Measurements from ENCODE around the gene TRAPPC3.

The TRAPPC3 gene

DNA sequence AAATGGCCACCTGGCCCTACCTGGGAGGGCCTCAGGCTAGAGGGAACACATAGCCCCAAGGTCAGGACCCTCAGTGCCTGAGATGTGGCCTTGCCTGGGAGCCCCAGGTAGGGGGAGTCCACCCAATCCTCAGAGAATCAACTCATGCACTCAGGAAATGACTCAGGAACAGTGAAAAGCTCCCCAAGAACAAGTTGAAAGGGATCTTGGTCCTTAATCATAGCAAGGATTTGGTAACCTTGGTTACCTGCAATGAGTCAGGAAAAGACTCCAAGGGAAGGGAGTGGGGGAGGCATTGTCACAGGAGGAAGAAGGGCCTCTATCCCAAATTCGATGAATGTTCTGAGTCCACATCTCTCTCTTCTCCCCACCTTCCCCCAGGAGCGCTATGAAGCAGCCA lies 23.7 kb upstream of the TRAPPC3 start:
- no peak overlapping the region for H3K27ac ChIP-seq (ENCODE audit: low read depth, low read length)
- H3K79me2 ChIP-seq (ENCODE audit: control insufficient read depth, insufficient read depth, low read length, poor library complexity): peaks cover 3% of the 10 kb centered on the region
- no peak overlapping the region for H4K91ac ChIP-seq (ENCODE audit: low read depth, low read length)
- no peak overlapping the region for H3K4ac ChIP-seq (ENCODE audit: low read depth, low read length)
- no peaks in the 10 kb centered on the region for H3K79me1 ChIP-seq (ENCODE audit: low read length)
- no peak overlapping the region for H3K14ac ChIP-seq (ENCODE audit: low read length)
- peaks cover 0 to 6% of the 10 kb centered on the region in 2 experiments for H3K4me1 ChIP-seq (ENCODE audit: control insufficient read depth in 1 of 2, insufficient read depth in 2 of 2, low read length in 2 of 2)
- H2BK120ac ChIP-seq (ENCODE audit: insufficient read depth, low read length, poor library complexity): no peak overlapping the region
- H3K4me3 ChIP-seq (ENCODE audit: low read depth, low read length): no peak overlapping the region
- no peak overlapping the region for H3K9ac ChIP-seq (ENCODE audit: low read length)
- no peak overlapping the region for H4K8ac ChIP-seq (ENCODE audit: low read depth, low read length)
- H3K18ac ChIP-seq (ENCODE audit: low read length): no peak overlapping the region
- H2AK5ac ChIP-seq (ENCODE audit: low read length): no peak overlapping the region
- no peak overlapping the region for H3K23ac ChIP-seq (ENCODE audit: low read length)
- no peaks in the 10 kb centered on the region for H3K27me3 ChIP-seq (ENCODE audit: insufficient read depth, low read length)
- H2BK12ac ChIP-seq (ENCODE audit: low read length): no peak overlapping the region
- no peak overlapping the region for H4K12ac ChIP-seq (ENCODE audit: low read depth, low read length)
- H2BK5ac ChIP-seq (ENCODE audit: low read depth, low read length, poor library complexity): no peak overlapping the region
- WGBS (ENCODE audit: extremely low coverage, insufficient coverage, insufficient read length): no CpG with 5 or more reads among the region's 2 CpGs
- no peak for DNase-seq
- H2AFZ ChIP-seq (ENCODE audit: insufficient read depth, low read length, poor library complexity): no peak overlapping the region
- no peaks in the 10 kb centered on the region for H3K9me3 ChIP-seq (ENCODE audit: insufficient read depth, low read depth, low read length)
- peaks cover 74 to 85% of the 10 kb centered on the region in 2 experiments for H3K36me3 ChIP-seq (ENCODE audit: control insufficient read depth in 1 of 2, insufficient read depth in 2 of 2, low read length in 2 of 2)
- no peak overlapping the region for H3K4me2 ChIP-seq (ENCODE audit: low read length)

DNA sequence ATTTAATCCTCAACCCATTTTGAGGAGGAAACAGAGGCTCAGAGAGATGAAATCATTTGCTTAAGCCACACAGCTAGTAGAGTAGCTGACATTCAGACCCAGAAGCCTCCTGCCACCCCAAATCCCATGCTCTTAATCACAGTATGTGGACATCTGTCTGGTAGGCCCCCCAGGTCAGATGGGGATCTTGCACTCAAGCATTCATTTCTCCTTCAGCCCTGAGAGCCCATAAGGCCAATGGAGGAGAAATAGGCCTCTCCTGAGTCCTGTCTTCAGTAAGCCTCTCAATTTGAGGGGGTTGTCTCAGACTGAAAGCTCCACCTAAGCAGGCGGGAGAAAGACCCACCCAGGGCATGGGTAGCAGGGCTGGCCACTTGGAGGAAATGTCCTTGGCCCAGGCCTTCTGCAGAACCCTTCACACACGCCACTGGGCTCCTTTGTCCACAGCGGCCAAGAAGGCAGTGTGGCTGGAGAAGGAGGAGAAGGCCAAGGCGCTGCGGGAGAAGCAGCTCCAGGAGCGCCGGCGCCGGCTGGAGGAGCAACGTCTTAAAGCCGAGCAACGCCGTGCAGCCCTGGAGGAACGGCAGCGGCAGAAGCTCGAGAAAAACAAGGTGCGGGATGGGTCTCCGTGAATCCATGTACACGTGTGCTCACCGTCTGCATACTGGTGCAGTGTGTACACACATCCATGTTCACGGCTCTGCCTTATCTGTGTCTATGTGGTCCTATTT lies 22.9 kb upstream of the TRAPPC3 start:
- no peak overlapping the region for H4K12ac ChIP-seq (ENCODE audit: low read depth, low read length)
- no peak overlapping the region for H3K4me2 ChIP-seq (ENCODE audit: low read length)
- H3K27ac ChIP-seq (ENCODE audit: low read depth, low read length): no peak overlapping the region
- peak overlapping the region; percentile 12 for H3K18ac ChIP-seq (ENCODE audit: low read length)
- WGBS (ENCODE audit: extremely low coverage, insufficient coverage, insufficient read length): no CpG with 5 or more reads among the region's 21 CpGs
- no peak overlapping the region for H3K14ac ChIP-seq (ENCODE audit: low read length)
- no peak overlapping the region for H2AFZ ChIP-seq (ENCODE audit: insufficient read depth, low read length, poor library complexity)
- H4K91ac ChIP-seq (ENCODE audit: low read depth, low read length): no peak overlapping the region
- peaks cover 75 to 85% of the 10 kb centered on the region in 2 experiments for H3K36me3 ChIP-seq (ENCODE audit: control insufficient read depth in 1 of 2, insufficient read depth in 2 of 2, low read length in 2 of 2)
- H3K9me3 ChIP-seq (ENCODE audit: insufficient read depth, low read depth, low read length): no peaks in the 10 kb centered on the region
- H2BK120ac ChIP-seq (ENCODE audit: insufficient read depth, low read length, poor library complexity): no peak overlapping the region
- H3K9ac ChIP-seq (ENCODE audit: low read length): no peak overlapping the region
- H4K8ac ChIP-seq (ENCODE audit: low read depth, low read length): no peak overlapping the region
- H2BK12ac ChIP-seq (ENCODE audit: low read length): no peak overlapping the region
- no peak overlapping the region for H3K4me3 ChIP-seq (ENCODE audit: low read depth, low read length)
- no peak overlapping the region for H2AK5ac ChIP-seq (ENCODE audit: low read length)
- H3K79me2 ChIP-seq (ENCODE audit: control insufficient read depth, insufficient read depth, low read length, poor library complexity): peaks cover 3% of the 10 kb centered on the region
- H2BK5ac ChIP-seq (ENCODE audit: low read depth, low read length, poor library complexity): no peak overlapping the region
- no peak for DNase-seq
- peaks cover 0 to 4% of the 10 kb centered on the region in 2 experiments for H3K4me1 ChIP-seq (ENCODE audit: control insufficient read depth in 1 of 2, insufficient read depth in 2 of 2, low read length in 2 of 2)
- no peak overlapping the region for H3K4ac ChIP-seq (ENCODE audit: low read depth, low read length)
- H3K79me1 ChIP-seq (ENCODE audit: low read length): no peaks in the 10 kb centered on the region
- no peaks in the 10 kb centered on the region for H3K27me3 ChIP-seq (ENCODE audit: insufficient read depth, low read length)
- no peak overlapping the region for H3K23ac ChIP-seq (ENCODE audit: low read length)

- no peak overlapping the region for H3K27ac ChIP-seq (ENCODE audit: low read depth, low read length)
- H2AFZ ChIP-seq (ENCODE audit: insufficient read depth, low read length, poor library complexity): no peak overlapping the region
- H3K4me1 ChIP-seq (ENCODE audit: control insufficient read depth in 1 of 2, insufficient read depth in 2 of 2, low read length in 2 of 2): peaks cover 0 to 4% of the 10 kb centered on the region in 2 experiments
- no peak overlapping the region for H3K4me3 ChIP-seq (ENCODE audit: low read depth, low read length)
- H3K4me2 ChIP-seq (ENCODE audit: low read length): no peak overlapping the region
- H2BK5ac ChIP-seq (ENCODE audit: low read depth, low read length, poor library complexity): no peak overlapping the region
- no CpG with 5 or more reads among the region's 12 CpGs for WGBS (ENCODE audit: extremely low coverage, insufficient coverage, insufficient read length)
- no peak overlapping the region for H4K91ac ChIP-seq (ENCODE audit: low read depth, low read length)
- no peaks in the 10 kb centered on the region for H3K9me3 ChIP-seq (ENCODE audit: insufficient read depth, low read depth, low read length)
- H3K18ac ChIP-seq (ENCODE audit: low read length): no peak overlapping the region
- no peak overlapping the region for H2AK5ac ChIP-seq (ENCODE audit: low read length)
- H4K12ac ChIP-seq (ENCODE audit: low read depth, low read length): no peak overlapping the region
- DNase-seq: no peak
- no peak overlapping the region for H2BK12ac ChIP-seq (ENCODE audit: low read length)
- no peak overlapping the region for H2BK120ac ChIP-seq (ENCODE audit: insufficient read depth, low read length, poor library complexity)
- H3K9ac ChIP-seq (ENCODE audit: low read length): no peak overlapping the region
- peaks cover 63 to 76% of the 10 kb centered on the region in 2 experiments for H3K36me3 ChIP-seq (ENCODE audit: control insufficient read depth in 1 of 2, insufficient read depth in 2 of 2, low read length in 2 of 2)
- H3K27me3 ChIP-seq (ENCODE audit: insufficient read depth, low read length): no peaks in the 10 kb centered on the region
- H3K79me1 ChIP-seq (ENCODE audit: low read length): no peaks in the 10 kb centered on the region
- no peak overlapping the region for H3K14ac ChIP-seq (ENCODE audit: low read length)
- peaks cover 5% of the 10 kb centered on the region for H3K79me2 ChIP-seq (ENCODE audit: control insufficient read depth, insufficient read depth, low read length, poor library complexity)
- H3K4ac ChIP-seq (ENCODE audit: low read depth, low read length): no peak overlapping the region
- H4K8ac ChIP-seq (ENCODE audit: low read depth, low read length): no peak overlapping the region
- H3K23ac ChIP-seq (ENCODE audit: low read length): no peak overlapping the region
Observed at GRCh38 chr1:36170643-36171412, 21.5 kb upstream of the TRAPPC3 start.

DNA sequence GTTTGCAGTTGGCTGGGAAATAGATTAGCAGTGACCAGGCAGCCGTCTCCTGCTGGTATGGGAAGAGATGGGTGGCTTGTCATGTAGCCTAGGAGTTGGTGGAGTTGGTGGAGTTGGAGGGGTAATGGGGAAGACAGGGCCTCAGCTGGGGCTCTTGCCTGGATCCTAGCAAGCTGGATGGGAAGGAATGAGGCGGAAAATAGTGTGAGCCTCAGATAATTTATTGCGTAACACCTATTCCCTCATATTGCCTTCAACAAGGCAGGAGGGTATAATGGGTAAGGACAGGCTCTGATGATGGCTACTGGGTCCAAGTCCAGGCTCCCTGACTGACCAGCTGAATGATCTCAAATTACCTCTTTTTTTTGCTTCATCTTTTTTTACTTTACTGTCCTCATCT lies 19.2 kb upstream of the TRAPPC3 start:
- Histone ChIP-seq H2BK120ac (ENCODE audit: insufficient read depth, low read length, poor library complexity) (no peak overlapping the region), H3K23ac (ENCODE audit: low read length) (no peak overlapping the region), H4K12ac (ENCODE audit: low read depth, low read length) (no peak overlapping the region), H3K4me3 (ENCODE audit: low read depth, low read length) (no peak overlapping the region), H3K79me2 (ENCODE audit: control insufficient read depth, insufficient read depth, low read length, poor library complexity) (peaks cover 5% of the 10 kb centered on the region), H3K36me3 (ENCODE audit: control insufficient read depth in 1 of 2, insufficient read depth in 2 of 2, low read length in 2 of 2) (peaks cover 44 to 54% of the 10 kb centered on the region in 2 experiments), H4K8ac (ENCODE audit: low read depth, low read length) (no peak overlapping the region), H3K4me2 (ENCODE audit: low read length) (no peak overlapping the region), H3K27ac (ENCODE audit: low read depth, low read length) (no peak overlapping the region), H2AK5ac (ENCODE audit: low read length) (no peak overlapping the region), H3K4ac (ENCODE audit: low read depth, low read length) (peak overlapping the region; percentile 64), H3K27me3 (ENCODE audit: insufficient read depth, low read length) (no peaks in the 10 kb centered on the region), H3K9ac (ENCODE audit: low read length) (no peak overlapping the region), H3K4me1 (ENCODE audit: control insufficient read depth in 1 of 2, insufficient read depth in 2 of 2, low read length in 2 of 2) (peaks cover 0 to 2% of the 10 kb centered on the region in 2 experiments), H3K79me1 (ENCODE audit: low read length) (no peaks in the 10 kb centered on the region), H2AFZ (ENCODE audit: insufficient read depth, low read length, poor library complexity) (no peak overlapping the region), H3K14ac (ENCODE audit: low read length) (no peak overlapping the region), H3K9me3 (ENCODE audit: insufficient read depth, low read depth, low read length) (no peaks in the 10 kb centered on the region), H2BK5ac (ENCODE audit: low read depth, low read length, poor library complexity) (no peak overlapping the region), H4K91ac (ENCODE audit: low read depth, low read length) (no peak overlapping the region), H3K18ac (ENCODE audit: low read length) (no peak overlapping the region), H2BK12ac (ENCODE audit: low read length) (no peak overlapping the region)
- no CpG with 5 or more reads among the region's 3 CpGs for WGBS (ENCODE audit: extremely low coverage, insufficient coverage, insufficient read length)
- DNase-seq: no peak
